Measurements from ENCODE around the gene POLR2C.
"Not testable (repeated sequence)": the region's sequence is repeated elsewhere in the genome, so short reads cannot be mapped to it uniquely, and the experiment has no call there.

The POLR2C gene

DNA sequence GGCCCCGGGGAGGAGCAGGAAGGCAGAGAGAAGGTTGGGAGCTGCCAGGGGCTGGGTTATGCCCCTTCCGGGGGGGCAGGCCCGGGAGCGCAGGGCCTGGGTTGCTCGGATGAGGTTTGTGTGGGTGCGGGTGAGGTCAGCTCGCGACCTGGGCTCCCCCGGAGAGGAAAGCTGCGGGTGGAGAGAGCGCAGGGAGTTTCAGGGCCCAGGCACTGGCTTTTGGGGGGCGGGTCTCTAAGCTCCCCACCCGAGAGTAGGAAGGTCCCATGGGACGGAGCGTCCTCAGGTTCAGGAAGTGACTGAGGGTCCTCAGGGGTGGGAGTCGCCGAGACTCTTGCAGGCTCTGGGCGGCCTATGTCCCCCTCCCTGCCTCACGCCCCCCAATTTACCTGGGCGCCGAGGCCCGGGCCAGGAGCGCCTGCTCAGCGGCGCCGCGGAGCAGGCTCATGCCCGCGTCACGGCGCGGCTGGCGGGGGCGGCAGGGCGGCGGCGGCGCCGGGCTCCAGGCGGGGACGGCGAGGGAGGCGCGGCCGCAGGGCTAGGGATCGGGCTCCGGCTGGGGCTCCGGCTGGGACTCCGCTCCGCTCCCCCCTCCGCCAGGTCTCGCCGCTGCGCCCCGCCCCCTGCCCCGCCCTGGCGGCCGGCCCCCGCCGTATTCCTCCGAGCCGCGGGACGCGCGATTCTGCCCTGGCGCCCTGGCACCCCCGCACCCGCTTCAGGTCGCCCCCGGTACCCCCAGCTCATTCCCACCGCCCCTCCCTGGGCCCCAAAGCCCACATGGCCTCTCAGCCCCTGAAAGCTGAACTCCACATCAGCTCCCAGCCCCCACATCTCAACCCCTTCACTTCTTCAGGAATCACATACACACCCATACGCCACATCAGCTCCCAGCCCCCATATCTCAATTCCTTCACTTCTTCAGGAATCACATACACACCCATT, 23.7 kb downstream of the POLR2C start, which contains the start of gene DOK4:
Gene DOK4, minus strand, starts transcription at position 578 of the 942 bp plus-strand sequence. CDS start 6,986 bp downstream, outside the sequence.
- H3K9me3 ChIP-seq (ENCODE audit: low read length) = peaks cover 3% of the 10 kb centered on the region
- peaks cover 15% of the 10 kb centered on the region for H3K27me3 ChIP-seq (ENCODE audit: insufficient read depth, low read length)
- no peaks in the 10 kb centered on the region for H3K36me3 ChIP-seq (ENCODE audit: insufficient read depth, low read length)
- peaks cover 10% of the 10 kb centered on the region for H3K4me1 ChIP-seq (ENCODE audit: insufficient read depth, low read length)
- H2AFZ ChIP-seq (ENCODE audit: low read depth, low read length) = peak within 1 kb of the TSS; percentile 34
- H3K4me3 ChIP-seq (ENCODE audit: low read length) = peak within 1 kb of the TSS; percentile 39

DNA sequence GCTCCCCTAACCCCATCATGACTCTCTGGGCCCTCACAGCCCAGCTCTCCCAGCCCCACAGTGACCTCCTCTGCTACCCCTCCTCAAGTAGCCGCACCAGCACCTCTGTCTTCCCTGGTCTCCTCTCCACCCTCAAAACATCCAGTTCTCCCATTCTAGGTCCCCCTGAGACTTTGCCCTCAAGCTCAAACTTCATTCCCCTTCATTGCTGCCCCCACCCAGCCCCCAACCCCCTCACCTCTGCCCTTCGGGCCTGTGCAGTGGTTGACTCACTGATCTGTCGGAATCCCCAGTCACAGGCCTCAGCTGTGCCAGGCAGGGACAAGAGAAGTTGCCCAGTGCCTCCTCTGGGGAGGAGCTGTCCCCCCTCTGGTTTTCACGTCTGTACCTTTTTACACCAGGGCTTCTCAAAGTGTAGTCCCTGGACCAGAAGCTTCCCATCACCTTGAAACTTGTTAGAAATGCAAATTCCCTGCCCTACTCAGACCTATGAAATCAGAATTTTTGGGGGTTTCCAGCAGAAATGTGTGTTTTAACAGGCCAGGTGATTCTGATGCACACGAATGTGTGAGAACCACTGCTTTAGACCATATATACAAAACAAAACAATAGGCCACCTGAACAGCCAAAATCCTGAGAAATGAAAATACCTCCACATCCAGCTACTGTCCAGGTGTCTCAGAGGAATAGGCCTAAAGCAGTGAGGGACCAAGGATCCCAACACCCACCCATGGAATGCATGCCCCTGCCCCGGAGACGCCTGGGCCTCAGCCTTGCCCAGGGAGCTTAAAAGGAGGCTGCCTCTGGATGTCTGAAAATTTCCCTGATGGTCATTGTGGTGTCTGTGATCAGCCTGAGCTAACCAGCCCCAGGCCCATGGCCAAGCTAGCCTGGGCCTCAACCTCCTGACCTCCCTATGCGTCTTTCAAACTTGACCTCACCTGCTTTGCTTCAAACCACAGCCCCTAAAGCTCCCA, 24.7 kb downstream of the POLR2C start:
- H3K4me3 ChIP-seq (ENCODE audit: low read length) = peak overlapping the region; percentile 39
- H3K9me3 ChIP-seq (ENCODE audit: low read length) = peaks cover 3% of the 10 kb centered on the region
- H3K27me3 ChIP-seq (ENCODE audit: insufficient read depth, low read length) = peaks cover 15% of the 10 kb centered on the region
- H3K36me3 ChIP-seq (ENCODE audit: insufficient read depth, low read length) = no peaks in the 10 kb centered on the region
- H3K4me1 ChIP-seq (ENCODE audit: insufficient read depth, low read length) = peaks cover 10% of the 10 kb centered on the region
- no peak overlapping the region for H2AFZ ChIP-seq (ENCODE audit: low read depth, low read length)

DNA sequence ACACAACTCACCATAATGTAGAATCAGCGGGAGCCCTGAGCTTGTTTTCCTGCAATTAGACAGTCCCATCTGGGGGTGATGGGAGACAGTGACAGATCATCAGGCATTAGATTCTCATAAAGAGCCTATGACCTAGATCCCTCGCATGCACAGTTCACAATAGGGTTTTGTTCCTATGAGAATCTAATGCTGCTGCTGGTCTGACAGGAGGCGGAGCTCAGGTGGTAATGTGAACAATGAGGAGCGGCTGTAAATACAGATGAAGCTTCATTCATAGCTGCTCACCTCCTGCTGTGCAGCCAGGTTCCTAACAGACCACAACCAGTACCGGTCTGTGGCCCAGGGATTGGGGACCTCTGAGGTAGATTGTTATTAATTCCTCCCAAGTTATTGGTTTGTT, 26.8 kb downstream of the POLR2C start:
- Histone ChIP-seq H3K9me3 (ENCODE audit: low read length) (peaks cover 3% of the 10 kb centered on the region), H3K27me3 (ENCODE audit: insufficient read depth, low read length) (peaks cover 15% of the 10 kb centered on the region), H2AFZ (ENCODE audit: low read depth, low read length) (no peak overlapping the region), H3K4me1 (ENCODE audit: insufficient read depth, low read length) (peaks cover 16% of the 10 kb centered on the region), H3K4me3 (ENCODE audit: low read length) (no peak overlapping the region), H3K36me3 (ENCODE audit: insufficient read depth, low read length) (no peaks in the 10 kb centered on the region)

DNA sequence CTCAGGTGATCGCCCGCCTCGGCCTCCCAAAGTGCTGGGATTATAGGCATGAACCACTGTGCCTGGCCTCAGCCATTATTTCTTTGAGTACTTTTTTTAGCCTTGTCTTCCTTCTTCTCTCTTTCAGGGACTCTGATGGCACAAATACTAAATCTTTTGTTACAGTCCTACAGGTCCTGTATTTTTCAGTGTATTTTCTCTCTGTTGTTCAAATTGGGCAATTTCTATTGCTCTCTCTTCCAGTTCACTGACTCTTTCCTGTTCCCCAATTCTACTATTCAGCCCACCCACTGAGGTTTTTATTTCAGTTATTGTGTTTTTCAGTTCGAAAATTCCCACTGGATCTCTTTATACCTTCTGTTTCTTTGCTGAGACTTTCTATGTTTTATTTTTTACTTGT, 31.3 kb downstream of the POLR2C start:
- Histone ChIP-seq H3K27me3 (ENCODE audit: insufficient read depth, low read length) (peaks cover 8% of the 10 kb centered on the region), H3K4me1 (ENCODE audit: insufficient read depth, low read length) (peaks cover 6% of the 10 kb centered on the region), H3K9me3 (ENCODE audit: low read length) (peaks cover 3% of the 10 kb centered on the region), H3K4me3 (ENCODE audit: low read length) (no peak overlapping the region), H3K36me3 (ENCODE audit: insufficient read depth, low read length) (no peaks in the 10 kb centered on the region), H2AFZ (ENCODE audit: low read depth, low read length) (no peak overlapping the region)

DNA sequence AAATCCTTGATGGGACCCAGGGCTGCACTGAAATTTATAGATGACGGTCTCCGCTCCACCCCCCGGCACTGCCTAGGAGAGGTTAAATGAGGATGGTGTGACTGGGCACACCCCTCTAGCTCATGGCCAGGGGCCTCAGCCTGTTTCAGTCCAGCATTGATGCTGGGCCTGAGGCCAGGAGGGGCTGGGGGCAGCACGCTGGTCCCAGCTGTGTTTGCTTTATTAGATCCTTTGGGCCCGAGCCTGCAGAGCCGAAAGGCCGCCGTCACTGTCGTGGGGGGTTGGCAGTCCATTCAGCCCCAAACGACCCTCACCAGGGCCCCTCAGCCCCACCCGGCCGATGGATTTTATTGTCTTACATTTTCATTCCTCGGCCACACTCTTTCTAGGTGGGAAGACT, 34.6 kb downstream of the POLR2C start:
- no peaks in the 10 kb centered on the region for H3K9me3 ChIP-seq (ENCODE audit: low read length)
- peaks cover 14% of the 10 kb centered on the region for H3K27me3 ChIP-seq (ENCODE audit: insufficient read depth, low read length)
- no peak overlapping the region for H3K4me3 ChIP-seq (ENCODE audit: low read length)
- no peaks in the 10 kb centered on the region for H3K36me3 ChIP-seq (ENCODE audit: insufficient read depth, low read length)
- H3K4me1 ChIP-seq (ENCODE audit: insufficient read depth, low read length) = peaks cover 6% of the 10 kb centered on the region
- no peak overlapping the region for H2AFZ ChIP-seq (ENCODE audit: low read depth, low read length)

- H3K4me3 ChIP-seq (ENCODE audit: low read length) = no peak overlapping the region
- H3K36me3 ChIP-seq (ENCODE audit: insufficient read depth, low read length) = no peaks in the 10 kb centered on the region
- H3K27me3 ChIP-seq (ENCODE audit: insufficient read depth, low read length) = peaks cover 18% of the 10 kb centered on the region
- H3K9me3 ChIP-seq (ENCODE audit: low read length) = no peaks in the 10 kb centered on the region
- H3K4me1 ChIP-seq (ENCODE audit: insufficient read depth, low read length) = peaks cover 6% of the 10 kb centered on the region
- H2AFZ ChIP-seq (ENCODE audit: low read depth, low read length) = no peak overlapping the region
Measured at GRCh38 chr16:57498031-57498430, 35.6 kb downstream of the POLR2C start.

- not testable (repeated sequence) for H3K4me3 ChIP-seq (ENCODE audit: low read length); H3K4me1 ChIP-seq (ENCODE audit: insufficient read depth, low read length); H2AFZ ChIP-seq (ENCODE audit: low read depth, low read length); H3K9me3 ChIP-seq (ENCODE audit: low read length); H3K36me3 ChIP-seq (ENCODE audit: insufficient read depth, low read length)
- H3K27me3 ChIP-seq (ENCODE audit: insufficient read depth, low read length) = peaks cover 28% of the 10 kb centered on the region
Measured at GRCh38 chr16:57499941-57500340, 37.5 kb downstream of the POLR2C start.

DNA sequence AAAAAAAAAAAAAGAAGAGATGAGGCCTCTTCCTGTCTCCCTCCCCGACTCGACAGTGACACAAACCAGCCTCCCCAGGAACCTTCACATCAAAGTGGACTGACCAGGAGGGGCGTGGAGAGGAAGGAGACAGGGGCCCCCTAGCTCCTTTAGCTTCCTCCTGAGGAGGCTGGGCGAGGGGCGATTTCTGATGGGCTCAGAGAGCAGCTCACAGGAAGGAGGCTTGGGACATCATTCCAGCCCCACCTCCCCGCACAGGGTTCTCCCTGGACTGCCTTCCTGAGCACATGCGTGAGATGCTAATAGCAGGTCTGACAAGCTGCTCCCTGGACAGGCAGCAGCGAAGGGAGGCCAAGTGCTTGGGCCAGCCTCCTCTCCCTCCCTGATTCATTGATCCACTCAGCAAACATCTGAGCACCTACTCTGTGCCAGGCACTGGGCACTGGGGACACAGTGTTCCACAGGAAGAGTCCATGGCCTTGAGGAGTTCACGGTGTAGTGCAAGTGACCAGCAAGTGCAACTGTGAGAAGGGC, 38.2 kb downstream of the POLR2C start:
- Histone ChIP-seq H3K27me3 (ENCODE audit: insufficient read depth, low read length) (peaks cover 30% of the 10 kb centered on the region), H3K4me1 (ENCODE audit: insufficient read depth, low read length) (no peaks in the 10 kb centered on the region), H3K36me3 (ENCODE audit: insufficient read depth, low read length) (no peaks in the 10 kb centered on the region), H3K4me3 (ENCODE audit: low read length) (no peak overlapping the region), H3K9me3 (ENCODE audit: low read length) (no peaks in the 10 kb centered on the region), H2AFZ (ENCODE audit: low read depth, low read length) (no peak overlapping the region)

DNA sequence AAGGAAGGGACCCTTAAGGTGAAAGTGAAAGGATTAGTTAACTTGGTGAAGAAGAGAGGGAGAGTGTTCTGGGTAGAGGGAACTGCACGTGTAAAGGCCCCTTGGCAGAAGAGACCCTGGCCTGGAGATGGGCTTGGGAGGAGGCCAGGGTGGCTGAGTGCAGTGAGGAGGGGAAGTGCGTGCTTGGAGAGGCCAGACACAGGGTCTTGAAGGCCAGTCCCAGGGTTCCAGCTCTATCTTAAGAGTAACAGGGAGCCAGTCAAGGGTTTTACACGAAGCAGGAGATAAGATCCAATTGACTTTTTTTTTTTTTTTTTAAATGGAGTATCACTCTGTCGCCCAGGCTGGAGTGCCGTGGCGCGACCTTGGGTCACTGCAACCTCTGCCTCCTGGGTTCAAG, 39.0 kb downstream of the POLR2C start:
- H3K4me3 ChIP-seq (ENCODE audit: low read length) = no peak overlapping the region
- H3K27me3 ChIP-seq (ENCODE audit: insufficient read depth, low read length) = peaks cover 30% of the 10 kb centered on the region
- no peaks in the 10 kb centered on the region for H3K36me3 ChIP-seq (ENCODE audit: insufficient read depth, low read length)
- H2AFZ ChIP-seq (ENCODE audit: low read depth, low read length) = no peak overlapping the region
- H3K9me3 ChIP-seq (ENCODE audit: low read length) = no peaks in the 10 kb centered on the region
- H3K4me1 ChIP-seq (ENCODE audit: insufficient read depth, low read length) = no peaks in the 10 kb centered on the region

- Histone ChIP-seq H3K27me3 (ENCODE audit: insufficient read depth, low read length) (peaks cover 33% of the 10 kb centered on the region), H3K36me3 (ENCODE audit: insufficient read depth, low read length) (no peaks in the 10 kb centered on the region), H3K4me1 (ENCODE audit: insufficient read depth, low read length) (peaks cover 3% of the 10 kb centered on the region), H3K4me3 (ENCODE audit: low read length) (no peak overlapping the region), H3K9me3 (ENCODE audit: low read length) (no peaks in the 10 kb centered on the region), H2AFZ (ENCODE audit: low read depth, low read length) (no peak overlapping the region)
Measured at GRCh38 chr16:57502048-57502775, 39.7 kb downstream of the POLR2C start.

DNA sequence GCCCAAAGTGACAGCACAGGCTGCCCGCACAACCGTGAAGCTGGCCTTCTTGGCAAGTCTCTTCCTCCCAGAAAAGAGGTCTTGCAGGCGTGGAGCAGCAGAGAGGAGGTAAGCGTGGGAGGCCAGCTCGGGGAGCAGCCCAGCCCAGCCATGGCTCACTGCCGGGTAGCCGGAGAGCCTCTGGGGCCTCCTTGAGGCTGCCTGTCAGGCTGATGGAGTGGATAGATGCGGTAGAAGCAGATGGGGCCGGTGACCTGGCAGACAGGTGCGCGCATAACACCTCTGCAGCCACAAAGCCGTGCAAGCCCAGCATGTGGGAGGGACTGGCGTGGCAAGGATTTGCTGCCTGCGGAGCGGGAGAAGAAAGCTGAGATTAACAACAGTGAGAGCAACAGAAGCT, 40.9 kb downstream of the POLR2C start:
- Histone ChIP-seq H3K4me1 (ENCODE audit: insufficient read depth, low read length) (peaks cover 3% of the 10 kb centered on the region), H3K36me3 (ENCODE audit: insufficient read depth, low read length) (no peaks in the 10 kb centered on the region), H3K9me3 (ENCODE audit: low read length) (no peaks in the 10 kb centered on the region), H3K4me3 (ENCODE audit: low read length) (no peak overlapping the region), H3K27me3 (ENCODE audit: insufficient read depth, low read length) (peaks cover 33% of the 10 kb centered on the region), H2AFZ (ENCODE audit: low read depth, low read length) (no peak overlapping the region)

DNA sequence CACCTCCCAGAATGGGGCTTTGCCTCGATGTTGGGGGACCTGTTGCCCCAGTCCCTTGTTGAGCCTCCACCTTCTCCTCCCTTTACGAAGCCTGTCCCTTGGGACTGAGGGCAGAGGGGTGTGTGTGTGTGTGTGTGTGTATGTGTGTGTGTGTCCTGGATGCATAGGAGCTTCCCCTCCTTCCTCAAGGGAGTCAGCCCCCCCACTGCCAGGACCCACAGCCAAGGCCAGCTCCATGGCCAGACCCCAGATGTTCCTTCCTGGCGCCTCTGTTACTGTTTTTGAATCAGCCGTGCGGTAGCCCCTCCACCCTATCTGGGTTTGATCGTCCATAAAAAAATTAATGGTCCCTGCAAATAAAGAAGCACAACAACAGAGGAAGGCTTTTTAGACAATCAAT, 41.5 kb downstream of the POLR2C start:
- Histone ChIP-seq H3K4me1 (ENCODE audit: insufficient read depth, low read length) (peaks cover 3% of the 10 kb centered on the region), H3K36me3 (ENCODE audit: insufficient read depth, low read length) (no peaks in the 10 kb centered on the region), H2AFZ (ENCODE audit: low read depth, low read length) (no peak overlapping the region), H3K27me3 (ENCODE audit: insufficient read depth, low read length) (peaks cover 33% of the 10 kb centered on the region), H3K9me3 (ENCODE audit: low read length) (no peaks in the 10 kb centered on the region), H3K4me3 (ENCODE audit: low read length) (no peak overlapping the region)
